SK-N-MC (cell line): ENCODE results near the gene B9D2.

Experiments
- DNase-seq: peaks from one replicate; pipeline ENCODE4 v3.0.0-alpha.2; 2011; ENCODE audit warnings: low read depth, low spot score
- H3K27ac ChIP-seq: fragments of 200-600 bp; sonication (generic); 2 replicates; pipeline ENCODE4 v1.5.1; 2016; ENCODE audit warnings: mixed run types
- H3K36me3 ChIP-seq: fragments of 200-600 bp; sonication (generic); 2 replicates; pipeline ENCODE4 v1.6.1; 2017; ENCODE audit warnings: antibody characterized with exemption, low read length, mixed read lengths; ENCODE audit not compliant: insufficient read depth
- H3K4me3 ChIP-seq: fragments of 200-600 bp; sonication (generic); 2 replicates; pipeline ENCODE4 v1.5.1; 2016
- H3K9ac ChIP-seq: fragments of 200-600 bp; sonication (generic); 2 replicates; pipeline ENCODE4 v1.8.0; 2017; ENCODE audit warnings: mixed run types, mixed read lengths; ENCODE audit not compliant: insufficient read length
- H3K9me3 ChIP-seq: fragments of 200-600 bp; sonication (generic); 2 replicates; pipeline ENCODE4 v1.6.1; 2017; ENCODE audit warnings: low read depth, mild to moderate bottlenecking, antibody characterized with exemption, low read length, moderate library complexity, mixed read lengths
- EZH2 ChIP-seq: fragments of 200-600 bp; sonication (generic); IDR thresholded peaks from one replicate; pipeline ENCODE4 v1.6.1; 2017; ENCODE audit warnings: antibody characterized with exemption
- FOXP2 ChIP-seq: optimal IDR thresholded peaks from 2 replicates; pipeline ENCODE3; 2011; ENCODE audit warnings: mild to moderate bottlenecking, moderate library complexity; ENCODE audit not compliant: insufficient read depth; ENCODE audit errors: extremely low read length, control extremely low read depth
- POLR2AphosphoS5 ChIP-seq: IDR thresholded peaks from 2 replicates; pipeline ENCODE4 v1.6.1; 2012; ENCODE audit warnings: mild to moderate bottlenecking, low read depth, low read length, borderline replicate concordance

The B9D2 gene

GRCh38 chr19:41344162-41344561 is 19.8 kb downstream of the B9D2 start:
- no peak overlapping the region for H3K4me3 ChIP-seq

GRCh38 chr19:41341669-41342490 is 22.1 kb downstream of the B9D2 start:
- DNase-seq: no peak
- H3K9ac ChIP-seq: no peak overlapping the region
- peaks cover 38% of the 10 kb centered on the region for H3K36me3 ChIP-seq

More at GRCh38 chr19:41344162-41344561, 19.8 kb downstream of the B9D2 start:
- Histone ChIP-seq H3K27ac (no peak overlapping the region), H3K36me3 (peaks cover 35% of the 10 kb centered on the region), H3K9me3 (no peaks in the 10 kb centered on the region), H3K9ac (no peak overlapping the region)
- no peak for TF ChIP-seq EZH2
- no peak for TF ChIP-seq FOXP2
- TF ChIP-seq POLR2AphosphoS5: no peak
- DNase-seq: no peak

DNA sequence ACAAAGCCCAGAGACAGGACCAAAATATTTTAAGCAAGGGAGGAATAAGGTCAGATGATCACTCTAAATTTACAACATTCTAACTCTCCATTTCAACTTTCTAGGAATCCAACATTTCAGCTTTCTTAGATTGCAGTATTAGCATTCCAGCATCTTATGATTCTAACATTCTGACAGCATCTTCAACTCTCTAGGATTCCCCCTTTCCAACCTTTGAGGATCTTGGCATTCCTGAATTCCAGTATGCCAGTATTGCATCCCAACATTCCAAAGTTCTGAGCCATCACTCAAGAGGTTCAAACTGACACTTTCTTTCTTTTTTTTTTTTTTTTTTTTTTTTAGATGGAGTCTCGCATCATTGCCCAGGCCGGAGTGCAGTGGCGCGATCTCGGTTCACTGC is 24.0 kb downstream of the B9D2 start:
- no peak for DNase-seq
- peaks cover 47% of the 10 kb centered on the region for H3K36me3 ChIP-seq
- no peak overlapping the region for H3K27ac ChIP-seq
- H3K9me3 ChIP-seq: no peaks in the 10 kb centered on the region
- TF ChIP-seq FOXP2: no peak
- no peak for TF ChIP-seq EZH2
- TF ChIP-seq POLR2AphosphoS5: no peak
- no peak overlapping the region for H3K4me3 ChIP-seq
- H3K9ac ChIP-seq: no peak overlapping the region

More at GRCh38 chr19:41341669-41342490, 22.1 kb downstream of the B9D2 start:
- TF ChIP-seq POLR2AphosphoS5: no peak
- no peak for TF ChIP-seq FOXP2
- TF ChIP-seq EZH2: no peak
- H3K4me3 ChIP-seq: no peak overlapping the region
- no peak overlapping the region for H3K27ac ChIP-seq
- no peaks in the 10 kb centered on the region for H3K9me3 ChIP-seq

DNA sequence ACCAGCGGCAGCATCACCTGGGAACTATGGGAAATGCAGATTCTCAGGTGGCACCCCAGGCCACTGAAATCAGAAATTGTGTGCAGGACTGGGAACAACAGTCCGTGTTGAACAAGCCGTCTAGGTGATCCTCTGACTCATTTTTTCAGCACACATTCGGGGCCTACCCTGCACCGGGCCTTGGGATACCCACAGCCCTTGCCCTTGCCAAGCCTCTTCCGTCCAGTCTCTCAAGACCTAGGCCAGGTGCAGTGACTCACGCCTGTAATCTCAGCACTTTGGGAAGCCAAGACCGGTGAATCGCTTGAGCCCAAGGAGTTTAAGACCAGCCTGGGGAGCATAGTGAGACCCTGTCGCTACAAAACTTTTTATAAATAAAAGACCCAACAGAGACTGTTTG is 28.5 kb downstream of the B9D2 start:
- Histone ChIP-seq H3K4me3 (no peak overlapping the region), H3K36me3 (peaks cover 39% of the 10 kb centered on the region), H3K9ac (no peak overlapping the region), H3K9me3 (no peaks in the 10 kb centered on the region), H3K27ac (no peak overlapping the region)
- TF ChIP-seq EZH2 (no peak), POLR2AphosphoS5 (no peak), FOXP2 (no peak)
- no peak for DNase-seq

GRCh38 chr19:41334793-41335192 is 29.2 kb downstream of the B9D2 start:
- Histone ChIP-seq H3K9ac (no peak overlapping the region), H3K36me3 (peaks cover 40% of the 10 kb centered on the region), H3K4me3 (no peak overlapping the region), H3K27ac (no peak overlapping the region), H3K9me3 (no peaks in the 10 kb centered on the region)
- no peak for DNase-seq
- no peak for TF ChIP-seq POLR2AphosphoS5
- TF ChIP-seq EZH2: no peak
- TF ChIP-seq FOXP2: no peak

DNA sequence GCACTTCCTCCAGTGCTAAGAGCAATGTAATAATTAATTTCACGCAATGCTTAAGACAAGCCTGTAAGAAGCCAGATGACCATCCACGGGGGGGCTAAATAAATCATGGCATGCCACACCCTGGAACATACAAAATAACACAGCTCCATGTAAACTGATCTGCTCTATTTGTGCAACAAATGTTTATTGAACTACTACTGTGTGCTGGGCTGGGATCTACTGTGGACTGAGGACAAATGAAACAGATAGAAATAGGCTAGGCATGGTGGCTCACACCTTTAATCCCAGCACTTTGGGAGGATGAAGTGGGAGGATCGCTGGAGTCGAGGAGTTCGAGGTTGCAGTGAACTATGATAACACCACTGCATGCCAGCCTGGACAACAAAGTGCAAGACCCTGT is 31.5 kb downstream of the B9D2 start:
- H3K9me3 ChIP-seq: no peaks in the 10 kb centered on the region
- H3K4me3 ChIP-seq: no peak overlapping the region
- H3K27ac ChIP-seq: no peak overlapping the region
- DNase-seq: no peak
- peaks cover 45% of the 10 kb centered on the region for H3K36me3 ChIP-seq
- no peak overlapping the region for H3K9ac ChIP-seq
- TF ChIP-seq FOXP2: no peak
- no peak for TF ChIP-seq POLR2AphosphoS5
- TF ChIP-seq EZH2: no peak

- Histone ChIP-seq H3K9ac (no peak overlapping the region), H3K36me3 (peaks cover 45% of the 10 kb centered on the region), H3K9me3 (no peaks in the 10 kb centered on the region), H3K27ac (no peak overlapping the region), H3K4me3 (no peak overlapping the region)
- DNase-seq: no peak
- no peak for TF ChIP-seq POLR2AphosphoS5
- TF ChIP-seq EZH2: no peak
- no peak for TF ChIP-seq FOXP2
These were observed 31.9 kb downstream of the B9D2 start for GRCh38 chr19:41332000-41332399.

GRCh38 chr19:41330946-41331678 is 32.8 kb downstream of the B9D2 start:
- Histone ChIP-seq H3K4me3 (no peak overlapping the region), H3K27ac (no peak overlapping the region), H3K9me3 (no peaks in the 10 kb centered on the region), H3K9ac (no peak overlapping the region), H3K36me3 (peaks cover 40% of the 10 kb centered on the region)
- no peak for DNase-seq
- TF ChIP-seq FOXP2 (no peak), EZH2 (no peak)

- peaks cover 39% of the 10 kb centered on the region for H3K36me3 ChIP-seq
- no peak overlapping the region for H3K27ac ChIP-seq
- DNase-seq: no peak
- no peaks in the 10 kb centered on the region for H3K9me3 ChIP-seq
- TF ChIP-seq FOXP2 (no peak), POLR2AphosphoS5 (no peak), EZH2 (no peak)
- no peak overlapping the region for H3K9ac ChIP-seq
- no peak overlapping the region for H3K4me3 ChIP-seq
These were observed 33.5 kb downstream of the B9D2 start for GRCh38 chr19:41330481-41330880.
